ENCODE results near the gene RIF1.

DNA sequence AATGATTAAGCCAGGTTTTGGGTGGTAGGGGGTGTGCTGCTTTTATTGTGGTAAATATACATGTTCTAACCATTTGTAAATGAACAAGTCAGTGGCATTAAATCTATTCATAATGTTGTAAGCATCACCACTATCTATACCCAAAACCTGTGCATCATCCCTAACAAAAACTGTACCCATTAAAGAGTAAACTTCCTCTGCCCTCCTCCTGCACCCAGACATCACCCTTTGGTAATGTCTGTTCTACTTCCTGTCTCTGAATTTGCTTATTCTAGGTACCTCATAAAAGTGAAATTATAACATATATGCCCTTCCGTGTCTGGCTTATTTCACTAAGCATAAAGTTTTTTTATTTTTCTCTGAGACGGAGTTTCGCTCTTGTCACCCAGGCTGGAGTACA lies 14.1 kb downstream of the RIF1 start:
- TF ChIP-seq, protein P1, sequence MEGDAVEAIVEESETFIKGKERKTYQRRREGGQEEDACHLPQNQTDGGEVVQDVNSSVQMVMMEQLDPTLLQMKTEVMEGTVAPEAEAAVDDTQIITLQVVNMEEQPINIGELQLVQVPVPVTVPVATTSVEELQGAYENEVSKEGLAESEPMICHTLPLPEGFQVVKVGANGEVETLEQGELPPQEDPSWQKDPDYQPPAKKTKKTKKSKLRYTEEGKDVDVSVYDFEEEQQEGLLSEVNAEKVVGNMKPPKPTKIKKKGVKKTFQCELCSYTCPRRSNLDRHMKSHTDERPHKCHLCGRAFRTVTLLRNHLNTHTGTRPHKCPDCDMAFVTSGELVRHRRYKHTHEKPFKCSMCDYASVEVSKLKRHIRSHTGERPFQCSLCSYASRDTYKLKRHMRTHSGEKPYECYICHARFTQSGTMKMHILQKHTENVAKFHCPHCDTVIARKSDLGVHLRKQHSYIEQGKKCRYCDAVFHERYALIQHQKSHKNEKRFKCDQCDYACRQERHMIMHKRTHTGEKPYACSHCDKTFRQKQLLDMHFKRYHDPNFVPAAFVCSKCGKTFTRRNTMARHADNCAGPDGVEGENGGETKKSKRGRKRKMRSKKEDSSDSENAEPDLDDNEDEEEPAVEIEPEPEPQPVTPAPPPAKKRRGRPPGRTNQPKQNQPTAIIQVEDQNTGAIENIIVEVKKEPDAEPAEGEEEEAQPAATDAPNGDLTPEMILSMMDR (IDR thresholded peaks at IDR 0.05): no peak
- TF ChIP-seq POLR2A (IDR thresholded peaks at IDR 0.05) (no peak), POLR2AphosphoS5 (IDR thresholded peaks at IDR 0.05) (no peak)

Measured in sigmoid colon (tissue), 4 donors.